Endothelial cell (in vitro differentiated cells): Measurements from ENCODE around the gene TRAPPC2L. TPM values are rescaled to one million over a fixed set of nuclear protein-coding genes. Genes with fewer than 3 reads are reported as not detected.

Experiments used
- DNase-seq: peaks from one replicate; pipeline ENCODE4 v3.0.0; 2021; ENCODE audit warnings: low spot score
- H3K27ac Mint-ChIP-seq: one replicate; pipeline ENCODE4 v1.8.0; 2021; ENCODE audit warnings: mixed read lengths, inconsistent platforms; ENCODE audit not compliant: unreplicated experiment
- H3K27me3 Mint-ChIP-seq: one replicate; pipeline ENCODE4 v1.8.0; 2021; ENCODE audit warnings: mild to moderate bottlenecking, moderate library complexity, mixed read lengths, inconsistent platforms; ENCODE audit not compliant: unreplicated experiment
- H3K36me3 Mint-ChIP-seq: one replicate; pipeline ENCODE4 v1.8.0; 2021; ENCODE audit warnings: mild to moderate bottlenecking, low read depth, mixed read lengths, inconsistent platforms; ENCODE audit not compliant: unreplicated experiment
- H3K4me1 Mint-ChIP-seq: one replicate; pipeline ENCODE4 v1.8.0; 2021; ENCODE audit warnings: mild to moderate bottlenecking, mixed read lengths, inconsistent platforms; ENCODE audit not compliant: unreplicated experiment
- H3K4me3 Mint-ChIP-seq: one replicate; pipeline ENCODE4 v1.8.0; 2021; ENCODE audit warnings: mild to moderate bottlenecking, mixed read lengths, inconsistent platforms; ENCODE audit not compliant: unreplicated experiment
- H3K9me3 Mint-ChIP-seq: one replicate; pipeline ENCODE4 v1.8.0; 2021; ENCODE audit warnings: mixed read lengths, inconsistent platforms; ENCODE audit not compliant: unreplicated experiment
- CTCF ChIP-seq: fragments of 200-600 bp; sonication (generic); IDR thresholded peaks from one replicate; pipeline ENCODE4 v1.5.0; 2021; ENCODE audit warnings: antibody characterized with exemption; ENCODE audit not compliant: unreplicated experiment
- total RNA-seq: library from RNA; stranded (reverse); fragmentation: NEBNext Ultra II Directional; extraction: Animal tissue kit (Norgen Biotek cat#: 25700); gene quantifications from one replicate; pipeline ENCODE4 v1.2.1, GENCODE V29; 2021; ENCODE audit not compliant: unreplicated experiment

The TRAPPC2L gene
- total RNA-seq, 1 donor from 2014 or later = 65.3 TPM

GRCh38 chr16:88910284-88911135, 53.6 kb downstream of the TRAPPC2L start:
- DNase-seq = no peak
- H3K27ac Mint-ChIP-seq = no peak overlapping the region
- no peaks in the 10 kb centered on the region for H3K36me3 Mint-ChIP-seq

GRCh38 chr16:88911136-88911945, 54.4 kb downstream of the TRAPPC2L start:
- no peak for DNase-seq
- Mint-ChIP-seq H3K27me3 (peaks cover 13% of the 10 kb centered on the region), H3K9me3 (no peaks in the 10 kb centered on the region), H3K27ac (no peak overlapping the region), H3K36me3 (no peaks in the 10 kb centered on the region), H3K4me1 (peaks cover 4% of the 10 kb centered on the region), H3K4me3 (no peak overlapping the region)
- no peak for TF ChIP-seq CTCF

More at GRCh38 chr16:88910284-88911135, 53.6 kb downstream of the TRAPPC2L start:
- Mint-ChIP-seq H3K9me3 (no peaks in the 10 kb centered on the region), H3K27me3 (peaks cover 14% of the 10 kb centered on the region), H3K4me1 (no peaks in the 10 kb centered on the region), H3K4me3 (no peak overlapping the region)
- no peak for TF ChIP-seq CTCF

GRCh38 chr16:88911946-88912310, 55.0 kb downstream of the TRAPPC2L start:
- no peak for DNase-seq
- no peak for TF ChIP-seq CTCF
- Mint-ChIP-seq H3K4me1 (peaks cover 5% of the 10 kb centered on the region), H3K27ac (no peak overlapping the region), H3K36me3 (no peaks in the 10 kb centered on the region), H3K4me3 (no peak overlapping the region), H3K9me3 (no peaks in the 10 kb centered on the region), H3K27me3 (peaks cover 12% of the 10 kb centered on the region)

Other genes with a start within 250 kb of the TRAPPC2L start
- gene IL17C, start 218.6 kb upstream of the TRAPPC2L start, total RNA-seq = 0.26 TPM
- gene CYBA, start 206.1 kb upstream of the TRAPPC2L start, total RNA-seq = 140 TPM
- 123 TPM for gene MVD, start 194.0 kb upstream of the TRAPPC2L start, total RNA-seq
- 2.6 TPM for gene SNAI3, start 170.6 kb upstream of the TRAPPC2L start, total RNA-seq
- gene RNF166, start 150.7 kb upstream of the TRAPPC2L start, total RNA-seq = 74.2 TPM
- gene CTU2, start 150.6 kb upstream of the TRAPPC2L start, total RNA-seq = 20.8 TPM
- 428 TPM for gene PIEZO1, start 71.9 kb upstream of the TRAPPC2L start, total RNA-seq
- gene CDT1, start 53.3 kb upstream of the TRAPPC2L start, total RNA-seq = 16.2 TPM
- gene APRT, start 45.2 kb upstream of the TRAPPC2L start, total RNA-seq = 80.7 TPM
- gene GALNS, start 180 bp upstream of the TRAPPC2L start, total RNA-seq = 24.7 TPM
- gene PABPN1L, start 9.5 kb downstream of the TRAPPC2L start, total RNA-seq = not detected
- 1.6 TPM for gene CBFA2T3, start 120.1 kb downstream of the TRAPPC2L start, total RNA-seq
- gene ACSF3, start 236.7 kb downstream of the TRAPPC2L start, total RNA-seq = 28.2 TPM